GM21717 (cell line): ENCODE measurements around the gene PPFIA1.
"Not testable (repeated sequence)": the region's sequence is repeated elsewhere in the genome, so short reads cannot be mapped to it uniquely, and the experiment has no call there.

ENCODE experiments used
- ATAC-seq: cut with Tn5 transposase; IDR thresholded peaks from one replicate; pipeline ENCODE4 v1.9.1; 2021; ENCODE audit warnings: mild to moderate bottlenecking, moderate library complexity; ENCODE audit not compliant: unreplicated experiment

The PPFIA1 gene

DNA sequence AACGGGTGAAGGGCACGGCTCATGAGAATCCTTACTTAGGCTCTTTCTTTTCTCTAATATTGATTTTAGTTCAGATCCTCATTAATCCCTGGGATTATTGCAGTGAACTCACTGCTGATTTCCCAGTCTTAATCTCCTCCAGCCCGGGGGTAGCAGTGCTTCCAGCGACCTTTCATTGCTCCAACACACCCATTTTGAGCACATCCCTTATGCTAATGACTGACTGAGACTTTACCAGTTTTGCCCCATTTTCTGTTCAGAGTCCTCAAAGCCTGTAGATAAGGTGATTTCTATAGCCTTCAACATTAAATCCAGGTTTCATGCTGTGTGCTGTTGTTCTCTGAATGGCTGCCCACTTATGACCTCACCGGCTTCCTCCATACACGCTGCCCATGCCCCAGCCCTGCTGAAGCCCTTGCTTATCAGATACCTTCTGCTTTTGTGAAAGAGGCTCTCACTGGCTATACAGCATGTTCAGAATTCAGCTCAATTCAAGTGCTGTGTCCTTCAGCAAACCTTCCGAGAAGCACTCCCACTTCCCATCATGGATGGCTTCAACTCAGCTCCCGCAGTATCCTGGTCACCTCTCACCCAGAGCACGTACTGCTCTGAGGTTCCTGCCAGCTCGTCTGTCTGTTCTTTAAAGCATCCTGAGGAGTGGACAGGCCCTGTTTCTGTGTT, 49.0 kb downstream of the PPFIA1 start:
- no peak for ATAC-seq

DNA sequence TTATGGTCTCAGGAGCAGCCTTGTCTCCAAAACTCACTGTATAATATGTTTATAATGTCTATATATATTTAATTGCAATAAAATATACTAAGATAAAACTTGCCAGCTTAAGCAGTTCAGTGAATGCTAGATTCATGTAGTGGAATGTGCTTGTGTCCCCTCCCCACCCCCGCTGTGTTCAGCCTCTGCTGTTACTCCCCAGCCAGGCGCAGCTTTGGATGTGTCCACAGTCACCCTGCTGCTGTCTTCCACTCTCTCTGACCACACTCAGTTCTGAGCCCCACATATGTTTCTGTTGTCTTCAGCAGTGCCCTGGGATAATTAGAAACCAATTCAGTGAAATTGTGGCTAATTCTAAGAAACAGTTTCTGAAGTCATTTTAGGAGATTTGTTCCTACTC, 52.2 kb downstream of the PPFIA1 start:
- no peak for ATAC-seq

DNA sequence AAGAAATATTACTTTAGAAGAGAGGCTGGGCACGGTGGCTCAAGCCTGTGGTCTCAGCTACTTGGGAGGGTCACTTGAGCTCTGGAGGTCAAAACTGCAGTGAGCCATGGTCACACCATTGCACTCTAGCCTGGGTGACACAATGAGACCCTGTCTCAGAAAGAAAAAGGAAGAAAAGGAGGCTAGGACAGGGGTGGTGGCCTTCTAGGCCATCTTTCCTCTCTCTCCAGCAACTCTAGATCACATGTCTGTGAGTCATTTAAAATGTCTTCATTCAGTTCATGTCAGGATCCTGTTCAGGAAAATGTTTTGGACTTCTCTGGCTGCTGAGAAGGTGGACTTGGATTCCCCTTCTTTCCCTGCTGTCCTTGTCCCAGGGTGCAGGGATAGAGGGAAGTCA, 53.3 kb downstream of the PPFIA1 start:
- ATAC-seq = no peak

DNA sequence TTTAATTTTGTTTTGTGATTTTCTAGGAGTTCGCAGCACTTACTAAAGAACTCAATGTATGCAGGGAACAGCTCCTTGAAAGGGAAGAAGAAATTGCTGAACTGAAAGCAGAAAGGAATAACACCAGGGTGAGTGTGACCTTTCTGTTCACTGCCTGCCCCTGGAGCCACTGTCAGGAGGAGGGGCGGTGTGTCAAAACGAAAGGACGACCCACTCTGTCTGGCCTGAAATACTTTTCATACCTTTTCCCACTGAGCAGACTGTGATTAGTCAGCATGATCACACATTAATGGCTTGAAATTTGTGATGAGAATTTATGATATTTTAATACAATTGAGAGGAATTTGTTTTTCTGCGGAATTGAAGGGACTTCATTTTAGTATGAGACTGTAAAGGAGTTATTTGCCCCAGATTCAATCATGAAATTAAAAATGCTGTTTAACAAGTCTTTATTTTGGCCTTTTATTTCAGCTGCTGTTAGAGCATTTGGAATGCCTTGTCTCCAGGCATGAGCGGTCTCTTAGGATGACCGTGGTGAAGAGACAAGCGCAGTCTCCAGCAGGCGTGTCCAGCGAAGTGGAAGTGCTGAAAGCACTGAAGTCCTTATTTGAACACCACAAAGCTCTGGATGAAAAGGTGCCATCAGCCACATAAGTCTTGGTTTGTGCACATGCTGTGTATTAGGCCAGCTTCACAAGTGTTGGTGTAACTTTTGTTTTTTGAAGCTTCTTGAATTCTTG, 54.1 kb downstream of the PPFIA1 start:
- peak; percentile 74 for ATAC-seq

DNA sequence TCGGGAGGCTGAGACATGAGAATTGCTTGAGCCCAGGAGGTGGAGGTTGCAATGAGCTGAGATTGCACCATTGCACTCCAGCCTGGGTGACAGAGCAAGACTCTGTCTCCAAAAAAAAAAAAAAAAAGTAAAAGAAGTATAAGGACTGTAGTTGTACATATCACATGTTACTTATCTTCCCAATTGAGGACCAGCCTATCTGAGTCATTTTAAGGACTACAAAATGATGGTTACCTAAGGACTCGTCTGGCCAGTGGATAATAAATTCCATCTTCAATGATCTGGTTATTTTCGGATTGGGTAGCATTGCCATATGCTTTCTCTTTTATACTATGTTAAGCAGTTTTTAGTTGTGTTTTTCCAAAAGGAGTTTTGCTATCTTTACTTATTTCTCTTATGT, 55.3 kb downstream of the PPFIA1 start:
- no peak for ATAC-seq

DNA sequence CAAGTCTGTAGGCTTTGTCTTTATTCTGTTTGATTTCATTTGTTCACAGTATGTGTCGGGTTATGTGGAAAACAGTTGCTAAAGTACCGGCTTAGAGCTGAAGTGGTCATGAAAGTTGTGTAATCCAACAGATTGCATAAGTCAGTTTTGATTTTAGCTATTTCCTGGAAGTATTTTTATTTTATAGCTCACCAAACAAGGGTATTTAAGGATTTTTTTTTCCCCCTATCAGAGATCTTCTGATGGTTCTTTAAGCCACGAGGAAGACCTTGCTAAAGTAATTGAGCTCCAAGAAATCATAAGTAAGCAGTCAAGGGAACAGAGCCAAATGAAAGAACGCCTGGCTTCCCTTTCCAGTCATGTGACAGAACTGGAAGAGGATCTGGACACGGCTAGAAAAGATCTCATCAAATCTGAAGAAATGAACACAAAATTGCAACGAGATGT, 55.9 kb downstream of the PPFIA1 start:
- ATAC-seq = no peak

DNA sequence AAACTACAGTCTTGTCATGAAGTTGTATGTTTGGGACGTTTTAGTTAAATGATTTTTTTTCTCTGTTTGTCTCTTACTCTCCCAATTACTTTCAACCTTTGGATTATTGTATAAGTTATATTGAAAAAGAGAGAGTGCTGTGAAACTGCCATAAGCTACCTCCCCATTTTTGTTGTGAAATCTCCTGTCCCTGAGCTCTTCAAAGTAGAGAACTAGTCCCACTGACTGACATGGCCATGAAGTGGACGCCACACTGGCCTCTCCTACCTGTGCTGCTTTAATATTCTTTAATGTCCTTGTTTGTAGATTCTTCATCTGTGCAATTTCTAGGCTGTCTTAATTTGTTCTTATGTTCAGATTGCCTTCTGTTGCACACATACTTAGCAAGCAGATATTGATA, 56.3 kb downstream of the PPFIA1 start:
- no peak for ATAC-seq

DNA sequence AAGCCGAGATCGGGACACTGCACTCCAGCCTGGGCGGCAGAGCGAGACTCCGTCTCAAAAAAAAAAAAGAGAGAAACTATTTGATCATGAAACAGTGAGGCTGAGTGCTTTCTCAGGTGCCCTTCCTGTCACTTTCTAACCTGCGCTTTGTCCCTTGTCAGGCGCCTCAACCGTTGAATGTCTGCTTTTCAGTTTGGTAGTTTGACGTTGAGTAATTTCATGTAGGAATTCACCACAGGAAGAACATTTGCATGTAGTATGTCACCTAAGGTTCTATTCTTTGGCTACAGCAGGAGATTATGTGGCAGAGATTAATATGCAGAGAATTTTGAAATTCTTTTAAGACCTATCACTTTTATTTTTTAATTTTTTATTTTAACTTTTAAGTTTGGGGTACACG, 57.2 kb downstream of the PPFIA1 start:
- no peak for ATAC-seq

DNA sequence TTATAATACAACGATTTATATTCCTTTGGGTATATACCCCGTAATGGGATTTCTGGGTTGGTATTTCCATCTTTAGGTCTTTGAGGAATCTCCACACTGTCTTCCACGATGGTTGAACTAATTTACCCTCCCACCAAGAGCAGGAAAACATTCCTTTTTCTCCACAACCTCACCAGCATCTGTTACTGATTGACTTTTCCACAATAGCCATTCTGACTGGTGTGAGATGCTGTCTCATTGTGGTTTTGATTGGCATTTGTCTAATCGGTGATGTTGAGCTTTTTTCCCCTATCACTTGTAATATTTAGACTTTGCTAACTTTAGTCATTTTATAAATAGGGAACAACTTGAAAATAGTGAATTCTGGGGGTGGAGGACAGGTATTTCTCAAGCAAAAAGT, 58.1 kb downstream of the PPFIA1 start:
- ATAC-seq = no peak

DNA sequence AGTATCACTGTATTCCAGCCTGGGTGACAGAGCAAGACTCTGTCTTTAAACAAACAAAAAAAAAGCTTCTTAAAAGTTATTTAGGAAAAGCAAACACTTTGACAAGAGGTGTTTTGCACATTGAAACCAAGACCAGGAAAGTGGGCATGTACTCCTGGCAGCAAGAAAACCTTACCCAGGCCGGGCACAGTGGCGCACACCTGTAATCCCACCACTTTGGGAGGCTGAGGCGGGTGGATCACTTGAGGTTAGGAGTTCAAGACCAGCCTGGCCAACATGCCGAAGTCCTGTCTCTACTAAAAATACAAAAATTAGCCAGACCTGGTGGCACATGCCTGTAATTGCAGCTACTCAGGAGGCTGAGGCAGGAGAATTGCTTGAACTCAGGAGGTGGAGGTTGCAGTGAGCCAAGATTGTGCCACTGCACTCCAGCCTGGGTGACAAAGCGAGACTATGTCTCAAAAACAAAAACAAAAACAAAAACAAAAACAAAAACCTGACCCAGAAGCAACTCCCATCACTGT, 60.9 kb downstream of the PPFIA1 start:
- not testable (repeated sequence) for ATAC-seq

DNA sequence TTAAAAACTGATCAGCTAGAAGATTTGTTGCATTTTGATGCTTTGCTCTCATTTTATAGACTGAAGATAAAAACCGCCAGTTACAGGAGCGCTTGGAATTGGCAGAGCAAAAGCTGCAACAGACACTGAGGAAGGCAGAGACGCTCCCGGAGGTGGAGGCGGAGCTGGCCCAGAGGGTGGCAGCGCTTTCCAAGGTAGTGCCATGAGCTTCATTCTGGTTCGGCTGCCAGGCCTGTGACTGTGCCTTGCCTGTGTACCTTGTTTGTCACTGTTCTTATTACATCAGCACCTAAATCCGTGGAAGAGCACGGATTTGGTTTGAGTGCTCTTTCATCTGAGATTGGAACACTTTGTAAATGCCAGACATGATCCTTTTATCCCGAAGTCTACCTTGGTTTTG, 61.4 kb downstream of the PPFIA1 start:
- no peak for ATAC-seq

DNA sequence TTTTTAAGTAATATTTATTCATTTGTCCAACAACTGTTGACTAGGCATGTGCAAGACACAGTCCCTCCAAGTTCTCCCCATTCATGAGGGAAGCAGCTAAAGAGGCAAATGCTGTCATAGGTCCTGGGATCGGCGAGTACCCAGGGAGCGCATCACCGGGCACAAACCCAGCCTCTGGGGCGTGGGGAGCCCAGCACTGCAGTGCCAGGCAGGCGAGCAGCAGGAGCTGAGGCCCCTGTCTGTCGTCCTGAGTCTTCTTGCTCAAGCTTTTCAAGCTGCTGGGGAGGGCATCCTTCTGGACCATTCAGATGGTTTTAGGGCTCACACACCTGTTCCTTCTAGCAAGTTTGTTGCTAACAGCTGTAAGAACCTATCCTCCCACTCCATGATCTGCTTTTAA, 62.1 kb downstream of the PPFIA1 start:
- no peak for ATAC-seq

DNA sequence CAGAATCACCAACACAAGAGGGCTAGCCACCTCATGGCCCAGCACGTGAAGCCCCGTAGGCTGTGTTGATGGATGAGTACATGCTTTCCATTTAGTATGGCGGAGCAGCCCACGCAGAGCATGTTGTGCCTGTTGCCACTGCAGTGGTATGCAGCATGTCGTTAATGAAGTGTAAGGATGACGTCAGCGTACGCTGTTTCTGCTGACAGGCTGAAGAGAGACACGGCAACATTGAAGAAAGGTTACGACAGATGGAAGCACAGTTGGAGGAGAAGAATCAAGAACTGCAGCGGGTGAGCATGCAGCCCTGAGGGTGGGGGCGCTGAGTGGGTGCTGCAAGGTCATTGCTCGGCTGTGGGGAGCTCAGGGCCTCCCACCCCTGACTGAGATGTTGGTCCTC, 62.8 kb downstream of the PPFIA1 start:
- ATAC-seq = no peak

DNA sequence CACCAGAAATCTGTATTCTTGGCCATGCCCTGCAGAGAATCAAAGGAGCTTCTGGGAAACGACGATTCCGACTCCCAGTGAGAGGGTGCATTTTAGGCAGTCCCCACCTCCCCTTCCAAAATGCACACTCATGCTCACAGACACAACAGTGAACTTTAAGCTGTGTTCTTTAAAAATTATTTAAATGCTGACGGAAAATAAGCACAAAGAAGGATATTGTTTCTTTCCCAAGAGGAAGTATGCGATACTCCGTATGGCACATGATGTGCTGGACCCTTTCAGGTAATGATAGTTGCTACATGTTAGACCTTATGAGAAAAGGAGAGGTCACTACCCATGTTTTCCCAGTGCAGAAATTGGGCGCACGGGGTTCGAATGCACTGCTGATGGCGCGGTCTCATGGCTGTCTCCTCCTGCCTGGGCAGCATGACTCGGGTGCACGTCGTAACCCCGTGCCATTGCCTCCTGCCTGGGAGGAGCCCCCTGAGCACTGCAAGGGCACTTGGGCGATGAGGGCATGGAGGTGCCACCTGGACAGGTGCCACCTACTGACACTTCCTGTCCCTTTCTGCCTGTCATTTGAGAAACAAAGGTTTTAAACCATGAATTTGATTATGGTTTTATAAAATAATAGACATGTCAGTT, 64.0 kb downstream of the PPFIA1 start:
- ATAC-seq = no peak

DNA sequence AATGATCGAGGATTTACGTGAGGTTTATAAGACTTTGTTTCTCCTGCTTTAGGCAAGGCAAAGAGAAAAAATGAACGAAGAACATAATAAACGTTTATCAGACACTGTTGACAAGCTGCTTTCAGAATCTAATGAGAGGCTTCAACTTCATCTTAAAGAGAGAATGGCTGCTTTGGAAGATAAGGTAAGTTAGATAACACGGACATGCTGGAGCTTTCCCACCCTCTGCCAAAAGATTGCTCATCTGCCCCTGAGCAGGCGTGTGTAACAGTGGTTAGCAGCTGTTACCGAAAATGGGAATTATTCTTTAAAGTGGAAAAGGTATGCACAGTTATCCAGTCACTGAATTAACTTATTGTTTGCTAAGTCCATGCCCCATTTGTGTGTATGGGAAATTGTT, 65.0 kb downstream of the PPFIA1 start:
- no peak for ATAC-seq

DNA sequence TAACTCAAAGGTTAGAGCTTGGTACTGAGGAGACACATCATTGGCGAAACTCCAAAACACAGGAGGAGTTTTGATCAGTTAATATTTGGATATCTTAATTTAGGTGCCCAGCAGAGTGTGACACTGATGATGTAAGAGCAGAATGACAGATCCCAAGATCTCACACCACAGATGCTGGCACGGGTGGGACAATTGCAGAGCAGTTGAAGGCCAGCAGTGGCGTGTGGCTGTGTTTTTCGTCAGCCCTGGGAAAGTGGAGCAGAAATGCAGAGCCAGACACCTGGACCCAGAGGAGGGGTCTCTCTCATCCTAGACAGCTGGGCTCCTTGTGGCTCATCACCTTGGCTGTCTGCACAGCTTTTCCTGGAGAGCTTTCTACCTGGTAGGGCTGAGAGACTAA, 68.1 kb downstream of the PPFIA1 start:
- no peak for ATAC-seq

DNA sequence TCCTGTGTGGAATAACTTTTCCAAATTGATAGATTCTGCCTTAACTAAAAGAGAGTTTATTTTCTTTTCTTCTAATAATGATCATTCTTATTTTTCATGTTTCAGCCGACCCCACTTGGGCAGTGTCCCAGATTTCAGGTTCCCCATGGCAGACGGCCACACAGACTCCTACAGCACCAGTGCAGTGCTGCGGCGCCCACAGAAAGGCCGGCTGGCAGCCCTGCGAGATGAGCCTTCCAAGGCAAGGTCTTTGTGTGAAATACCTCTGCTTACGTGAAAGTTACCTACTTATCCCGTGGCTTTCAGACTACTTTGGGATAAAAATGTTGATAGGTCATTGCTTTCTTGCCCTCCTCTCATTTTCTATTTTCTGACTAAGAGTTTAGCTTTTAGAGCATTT, 68.6 kb downstream of the PPFIA1 start:
- no peak for ATAC-seq

DNA sequence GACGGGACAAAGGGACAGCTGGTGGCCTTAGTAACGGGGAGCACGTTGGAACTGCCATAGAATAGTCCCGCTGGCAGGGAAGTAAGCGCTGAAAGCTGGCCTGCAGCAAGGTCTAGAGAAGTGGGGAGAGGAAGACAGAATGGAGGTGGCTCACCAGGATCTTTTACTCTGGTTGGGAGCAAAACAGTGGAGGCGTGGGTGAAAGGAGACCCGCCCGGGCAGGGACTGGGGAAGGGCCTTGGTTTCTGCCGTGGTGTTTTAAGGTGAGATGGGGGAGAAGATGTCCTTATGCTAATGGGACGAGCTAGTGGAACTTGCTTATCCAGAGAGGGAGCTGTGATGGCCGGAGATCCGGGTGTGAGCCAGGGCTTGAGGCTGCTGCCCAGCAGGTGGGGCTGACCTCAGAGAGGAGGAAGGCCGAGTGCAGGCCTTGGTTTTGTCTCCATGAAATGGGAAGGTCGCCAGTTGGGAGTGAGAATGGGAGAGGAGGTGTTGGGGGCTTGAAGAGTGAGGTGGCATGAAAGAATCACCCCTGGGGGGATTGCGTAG, 71.5 kb downstream of the PPFIA1 start:
- ATAC-seq = no peak

DNA sequence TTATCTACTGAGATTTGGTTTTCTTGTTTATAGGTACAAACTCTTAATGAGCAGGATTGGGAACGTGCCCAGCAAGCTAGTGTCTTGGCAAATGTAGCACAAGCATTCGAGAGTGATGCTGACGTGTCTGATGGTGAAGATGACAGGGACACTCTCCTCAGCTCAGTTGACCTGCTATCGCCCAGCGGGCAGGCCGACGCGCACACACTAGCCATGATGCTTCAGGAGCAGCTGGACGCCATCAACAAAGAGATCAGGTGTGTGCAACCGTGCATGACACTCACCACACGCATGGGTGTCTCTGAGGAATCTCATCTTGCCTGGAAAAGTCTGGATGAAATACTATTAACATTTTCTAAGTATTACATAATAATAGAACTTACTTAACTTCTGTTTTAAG, 73.1 kb downstream of the PPFIA1 start:
- no peak for ATAC-seq

DNA sequence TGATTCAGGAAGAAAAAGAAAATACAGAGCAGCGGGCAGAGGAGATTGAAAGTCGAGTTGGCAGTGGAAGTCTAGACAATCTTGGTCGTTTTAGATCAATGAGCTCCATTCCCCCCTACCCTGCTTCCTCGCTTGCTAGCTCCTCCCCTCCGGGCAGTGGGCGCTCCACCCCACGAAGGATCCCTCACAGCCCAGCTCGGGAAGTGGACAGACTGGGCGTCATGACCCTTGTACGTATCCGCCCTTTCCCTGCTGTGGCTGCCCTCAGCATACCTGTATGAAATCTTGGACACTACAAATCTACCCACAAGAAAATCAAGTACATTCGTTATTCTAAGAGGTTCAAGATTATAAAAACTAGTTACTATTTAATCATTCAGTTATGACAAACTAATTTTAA, 77.7 kb downstream of the PPFIA1 start:
- ATAC-seq = no peak

DNA sequence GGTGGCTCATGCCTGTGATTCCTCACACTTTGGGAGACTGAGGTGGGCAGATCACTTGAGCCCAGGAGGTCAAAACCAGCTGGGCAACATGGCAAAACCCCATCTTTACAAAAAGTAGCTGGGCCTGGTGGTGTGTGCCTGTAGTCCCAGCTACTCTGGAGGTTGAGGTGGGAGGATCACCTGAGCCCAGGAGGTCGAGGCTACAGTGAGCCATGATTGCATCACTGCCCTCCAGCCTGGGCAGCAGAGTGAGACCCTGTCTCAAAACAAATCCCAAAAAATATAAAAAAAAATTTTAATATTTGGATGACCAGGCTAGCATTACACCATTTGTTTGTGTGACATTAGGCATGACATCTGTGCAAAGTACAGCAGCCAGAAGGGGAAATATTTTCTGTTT, 78.1 kb downstream of the PPFIA1 start:
- no peak for ATAC-seq

DNA sequence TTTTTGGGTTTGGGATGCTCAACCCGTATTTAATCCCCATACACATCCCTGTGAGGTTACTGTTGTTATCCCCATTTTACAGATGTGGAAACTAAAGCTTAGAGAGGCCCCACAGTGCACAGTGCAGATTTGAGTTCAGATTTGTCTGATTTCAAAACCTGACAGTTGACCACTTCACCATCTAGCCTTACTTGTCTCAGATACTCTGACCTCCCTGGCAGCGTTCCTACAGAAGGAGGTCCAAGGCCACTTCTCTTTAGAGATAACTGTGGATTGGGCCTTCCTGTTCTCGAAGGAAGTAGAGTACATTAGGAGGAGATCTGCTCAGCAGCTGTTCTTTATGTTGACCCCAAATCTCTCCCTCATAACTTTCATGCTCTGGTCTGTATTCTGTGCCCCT, 81.2 kb downstream of the PPFIA1 start:
- ATAC-seq = no peak
